ENCODE data around the gene ACOT6.
"Not testable (repeated sequence)": the region's sequence is repeated elsewhere in the genome, so short reads cannot be mapped to it uniquely, and the experiment has no call there.

GRCh38 chr14:73562696-73563095, 49.6 kb upstream of the ACOT6 start:
- not testable (repeated sequence) for TF ChIP-seq CTCF, POLR2A (IDR thresholded peaks at IDR 0.05)
